H1 (cell line): ENCODE results near the gene WDR35. TPM values are rescaled to one million over a fixed set of nuclear protein-coding genes. Genes with fewer than 3 reads are reported as not detected.

Experiments used
- CTCF ChIA-PET: fragments of 300-600 bp; sonication (Branson Sonifier 250); formaldehyde crosslinking; loops from one replicate; lab custom pipeline; 2021; ENCODE audit not compliant: partially characterized antibody; lab: Charles Lee
- POLR2A ChIA-PET: fragments of 300-600 bp; sonication (Branson Sonifier 250); formaldehyde crosslinking; loops from one replicate; lab custom pipeline; 2021; ENCODE audit warnings: inconsistent platforms; ENCODE audit not compliant: partially characterized antibody; lab: Charles Lee
- DNase-seq, 2 experiments: peaks; one replicate each; pipeline versions ENCODE4 v3.0.0 to v3.0.0-alpha.2; 2010 to 2022; ENCODE audit warnings: low spot score in 2 of 2, low read depth in 1 of 2, mixed read lengths in 1 of 2
- FAIRE-seq: peaks from 2 replicates; lab custom pipeline; 2011; peaks lifted over from hg19 to GRCh38; lab: Jason Lieb, UNC
- H2AFZ ChIP-seq: 2 replicates; pipeline ENCODE4 v1.8.1; 2012; ENCODE audit warnings: low read length, inconsistent platforms
- H2AK5ac ChIP-seq: 2 replicates; pipeline ENCODE4 v1.6.1; 2013; ENCODE audit warnings: low read depth, low read length
- H2BK120ac ChIP-seq: replicated peaks from 2 replicates; pipeline ENCODE3; 2013; ENCODE audit warnings: low read depth, low read length, inconsistent platforms
- H2BK12ac ChIP-seq: 2 replicates; pipeline ENCODE4 v1.6.1; 2013; ENCODE audit warnings: low read depth, low read length
- H2BK15ac ChIP-seq: 2 replicates; pipeline ENCODE4 v1.6.1; 2013; ENCODE audit warnings: low read length
- H2BK20ac ChIP-seq: 2 replicates; pipeline ENCODE4 v1.6.1; 2013; ENCODE audit warnings: low read length
- H2BK5ac ChIP-seq: 2 replicates; pipeline ENCODE4 v1.6.1; 2013; ENCODE audit warnings: low read depth, low read length
- H3K14ac ChIP-seq: 2 replicates; pipeline ENCODE4 v1.6.1; 2013; ENCODE audit warnings: inconsistent platforms; ENCODE audit not compliant: insufficient read length
- H3K18ac ChIP-seq: 2 replicates; pipeline ENCODE4 v1.6.1; 2013; ENCODE audit warnings: low read length; ENCODE audit errors: extremely low read depth
- H3K23ac ChIP-seq: 2 replicates; pipeline ENCODE4 v1.6.1; 2013; ENCODE audit warnings: inconsistent platforms; ENCODE audit not compliant: insufficient read length
- H3K23me2 ChIP-seq: 2 replicates; pipeline ENCODE4 v1.6.1; 2013; ENCODE audit warnings: low read depth, low read length
- H3K27ac ChIP-seq: 2 replicates; pipeline ENCODE4 v1.6.1; 2011; ENCODE audit warnings: low read depth, low read length, inconsistent platforms
- H3K27me3 ChIP-seq, 4 experiments: replicated peaks in 1 of 4; 1 replicate in 1 of 4; 2 replicates in 3 of 4; pipeline versions ENCODE4 v1.6.1 to v1.8.1; 2011 to 2013; ENCODE audit warnings: low read length in 3 of 4, mild to moderate bottlenecking in 3 of 4, inconsistent platforms in 2 of 4, mixed read lengths in 2 of 4, moderate library complexity in 1 of 4; ENCODE audit not compliant: control insufficient read depth in 3 of 4, insufficient read depth in 3 of 4; ENCODE audit errors: extremely low read depth in 1 of 4
- H3K36me3 ChIP-seq, 4 experiments: 2 replicates each; pipeline versions ENCODE4 v1.6.1 to v1.8.1; 2011 to 2013; ENCODE audit warnings: mild to moderate bottlenecking in 4 of 4, low read length in 3 of 4, moderate library complexity in 2 of 4, control low read depth in 1 of 4, inconsistent platforms in 1 of 4; ENCODE audit not compliant: insufficient read depth in 4 of 4, control insufficient read depth in 2 of 4
- H3K4ac ChIP-seq: replicated peaks from 2 replicates; pipeline ENCODE3; 2013; ENCODE audit warnings: low read length, low read depth, mixed read lengths, inconsistent platforms; ENCODE audit not compliant: insufficient read length
- H3K4me1 ChIP-seq, 4 experiments: replicated peaks in 1 of 4; 1 replicate in 1 of 4; 2 replicates in 3 of 4; pipeline versions ENCODE4 v1.6.1 to v1.8.1; 2011 to 2013; ENCODE audit warnings: low read length in 3 of 4, inconsistent platforms in 2 of 4, mixed read lengths in 1 of 4; ENCODE audit not compliant: insufficient read depth in 4 of 4, control insufficient read depth in 3 of 4
- H3K4me2 ChIP-seq, 2 experiments: 2 replicates each; pipeline versions ENCODE4 v1.6.1 to v1.8.1; 2011 to 2013; ENCODE audit warnings: low read depth in 2 of 2, low read length in 2 of 2, control low read depth in 1 of 2, inconsistent platforms in 1 of 2, mild to moderate bottlenecking in 1 of 2; ENCODE audit not compliant: insufficient read depth in 1 of 2
- H3K4me3 ChIP-seq, 4 experiments: fragments of 200-600, 300-600 bp in 1 of 4; sonication (generic), shearing (Covaris generic), sonication (Bioruptor Twin) in 1 of 4; 2 replicates each; pipeline versions ENCODE4 v1.5.1 to v1.8.1; 2011 to 2016; ENCODE audit warnings: low read length in 4 of 4, low read depth in 3 of 4, control low read depth in 2 of 4, inconsistent platforms in 2 of 4, mild to moderate bottlenecking in 2 of 4, mixed read lengths in 1 of 4, moderate library complexity in 1 of 4; ENCODE audit not compliant: insufficient read depth in 2 of 4; ENCODE audit errors: extremely low read depth in 1 of 4
- H3K56ac ChIP-seq: replicated peaks from 2 replicates; pipeline ENCODE3; 2013; ENCODE audit warnings: low read depth, mild to moderate bottlenecking, mixed read lengths, low read length, inconsistent platforms; ENCODE audit not compliant: insufficient read length
- H3K79me1 ChIP-seq: 2 replicates; pipeline ENCODE4 v1.6.1; 2013; ENCODE audit warnings: low read depth, low read length, control low read depth
- H3K79me2 ChIP-seq, 2 experiments: 2 replicates each; pipeline versions ENCODE4 v1.6.1 to v1.8.1; 2012 to 2013; ENCODE audit warnings: low read length in 2 of 2, mild to moderate bottlenecking in 2 of 2, inconsistent platforms in 1 of 2; ENCODE audit not compliant: insufficient read depth in 2 of 2, control insufficient read depth in 1 of 2
- H3K9ac ChIP-seq, 4 experiments: replicated peaks in 1 of 4; 1 replicate in 1 of 4; 2 replicates in 3 of 4; pipeline versions ENCODE4 v1.6.1 to v1.8.1; 2011 to 2013; ENCODE audit warnings: low read depth in 3 of 4, low read length in 3 of 4, control low read depth in 2 of 4, mild to moderate bottlenecking in 2 of 4, moderate library complexity in 2 of 4, inconsistent platforms in 1 of 4; ENCODE audit errors: extremely low read depth in 1 of 4
- H3K9me3 ChIP-seq, 2 experiments: 2 replicates each; pipeline versions ENCODE4 v1.6.1 to v1.8.1; 2012 to 2013; ENCODE audit warnings: mild to moderate bottlenecking in 2 of 2, moderate library complexity in 2 of 2, control low read depth in 1 of 2, inconsistent platforms in 1 of 2, low read depth in 1 of 2, low read length in 1 of 2, mixed read lengths in 1 of 2; ENCODE audit not compliant: insufficient read depth in 2 of 2
- H4K20me1 ChIP-seq, 2 experiments: replicated peaks in 1 of 2; 2 replicates each; pipeline versions ENCODE3 to v1.8.1; 2011 to 2013; ENCODE audit warnings: inconsistent platforms in 2 of 2, low read length in 2 of 2, mild to moderate bottlenecking in 1 of 2; ENCODE audit not compliant: insufficient read depth in 2 of 2, control insufficient read depth in 1 of 2
- H4K5ac ChIP-seq: 2 replicates; pipeline ENCODE4 v1.6.1; 2013; ENCODE audit warnings: low read length, low read depth, mixed read lengths, inconsistent platforms; ENCODE audit not compliant: insufficient read length
- H4K8ac ChIP-seq: 2 replicates; pipeline ENCODE4 v1.8.0; 2013; ENCODE audit warnings: mild to moderate bottlenecking, moderate library complexity, low read length, inconsistent platforms; ENCODE audit not compliant: insufficient read depth; ENCODE audit errors: extremely low read depth
- H4K91ac ChIP-seq: replicated peaks from 2 replicates; pipeline ENCODE3; 2013; ENCODE audit warnings: low read length, mixed read lengths, inconsistent platforms; ENCODE audit not compliant: insufficient read length
- ASH2L ChIP-seq: fragments of 200-600, 300-600 bp; sonication (generic); IDR thresholded peaks from one replicate; pipeline ENCODE4 v1.7.1; 2017; ENCODE audit warnings: low read length
- BRCA1 ChIP-seq: IDR thresholded peaks from 2 replicates; pipeline ENCODE4 v1.6.1; 2012; ENCODE audit warnings: low read depth, low read length, improper control_type of control experiment
- CREB1 ChIP-seq: IDR thresholded peaks from 2 replicates; pipeline ENCODE4 v1.6.1; 2012; ENCODE audit warnings: inconsistent platforms
- HDAC6 ChIP-seq: IDR thresholded peaks from one replicate; pipeline ENCODE4 v1.7.1; 2012; ENCODE audit warnings: low read depth, mild to moderate bottlenecking, inconsistent platforms, low read length, moderate library complexity
- JUND ChIP-seq: IDR thresholded peaks from 2 replicates; pipeline ENCODE4 v1.6.1; 2011; ENCODE audit warnings: mild to moderate bottlenecking, improper control_type of control experiment, low read length
- NRF1 ChIP-seq: IDR thresholded peaks from 2 replicates; pipeline ENCODE4 v1.6.1; 2011; ENCODE audit warnings: mild to moderate bottlenecking, low read depth, low read length, improper control_type of control experiment
- SIN3A ChIP-seq, 2 experiments: IDR thresholded peaks in 1 of 2; conservative IDR thresholded peaks in 1 of 2; 2 replicates each; pipeline ENCODE4 v1.6.1; 2011 to 2012; ENCODE audit warnings: low read length in 2 of 2, improper control_type of control experiment in 1 of 2, low read depth in 1 of 2, mild to moderate bottlenecking in 1 of 2
- SP1 ChIP-seq: IDR thresholded peaks from 2 replicates; pipeline ENCODE4 v1.6.1; 2011; ENCODE audit warnings: low read depth, low read length
- TEAD4 ChIP-seq: IDR thresholded peaks from 2 replicates; pipeline ENCODE4 v1.6.1; 2012; ENCODE audit warnings: low read depth, low read length, inconsistent platforms, mixed read lengths
- WGBS, 2 experiments: shearing (Covaris generic) in 1 of 2; methylation state at CpG; one replicate each; pipeline versions ENCODE4 v1.1.6 to v1.1.7; 2013 to 2015; ENCODE audit warnings: low lambda C conversion rate in 2 of 2, mixed read lengths in 2 of 2, inconsistent platforms in 1 of 2, low coverage in 1 of 2, missing lambda C conversion rate in 1 of 2; ENCODE audit not compliant: insufficient replicate concordance in 2 of 2, insufficient coverage in 1 of 2, insufficient read length in 1 of 2; ENCODE audit errors: extremely low coverage in 1 of 2, missing lambda C conversion rate in 1 of 2; 5-methylcytosine and 5-hydroxymethylcytosine counted together
- polyA plus RNA-seq, 7 experiments: library from polyadenylated mRNA; depleted of rRNA in 3 of 7; stranded (reverse) in 5 of 7; unstranded in 2 of 7; fragments of >200 nt in 5 of 7; fragments of 200-250 nt in 2 of 7; gene quantifications; 1 replicate in 5 of 7; 2 replicates in 1 of 7; 4 replicates in 1 of 7; pipeline versions ENCODE4 v1.2.1 to v1.2.3, GENCODE V29; 2011 to 2013; ENCODE audit warnings: missing spikeins in 2 of 7, mixed read lengths in 2 of 7
- total RNA-seq: library from RNA; stranded (reverse); fragmentation: NEBNext Ultra II Directional; extraction: Animal tissue kit (Norgen Biotek cat#: 25700); gene quantifications from 2 replicates; pipeline ENCODE4 v1.2.1, GENCODE V29; 2021

The WDR35 gene
- total and polyA plus RNA-seq, 2 of the 8 experiments (the other 6 are each of a cell fraction or from before 2014, with no cell fraction given) = 9.0 to 25.5 TPM

DNA sequence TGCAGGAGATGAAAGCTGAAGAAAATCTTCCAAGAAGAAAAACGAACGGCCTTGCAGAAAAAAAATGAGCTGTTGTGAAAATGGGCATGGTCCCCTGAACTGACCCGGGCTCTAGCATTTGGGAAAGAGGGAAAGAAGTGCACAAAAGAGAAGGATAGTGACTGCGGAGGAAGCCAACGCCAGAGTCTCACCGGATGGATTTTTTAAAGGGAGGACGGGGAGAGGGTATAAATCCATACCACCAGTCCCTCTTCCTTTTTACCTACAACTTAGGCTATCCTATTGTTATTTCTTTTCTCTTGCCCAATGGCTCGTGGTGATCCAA, 601 bp downstream of the WDR35 start:
- Histone ChIP-seq H3K36me3 (peaks cover 0 to 17% (median 5%) of the 10 kb centered on the region in 4 experiments; a peak in 3 of 8 replicates), H2AK5ac (no peak overlapping the region), H4K5ac (no peak overlapping the region), H3K4me2 (peak overlapping the region; percentile 91 to 92), H3K23me2 (peaks cover 9% of the 10 kb centered on the region), H2BK5ac (0 out of 2 replicates have a peak overlapping the region, but pooled peaks have one; percentile 20), H3K9ac (peak overlapping the region; percentile 69 to 73 (median 72)), H2BK15ac (no peak overlapping the region), H3K79me2 (peaks cover 3 to 38% of the 10 kb centered on the region in 2 experiments; a peak in 3 of 4 replicates), H3K14ac (no peak overlapping the region), H3K23ac (no peak overlapping the region), H3K27ac (peak overlapping the region; percentile 56; the same call in 1 of the 2 replicates), H3K9me3 (no peaks in the 10 kb centered on the region), H4K91ac (no peak overlapping the region), H3K27me3 (no peaks in the 10 kb centered on the region), H2AFZ (peak overlapping the region; percentile 83), H4K8ac (no peak overlapping the region), H3K4me1 (peaks cover 0 to 2% (median under 1%) of the 10 kb centered on the region in 4 experiments; a peak in 3 of 7 replicates), H2BK120ac (no peak overlapping the region), H3K79me1 (peaks cover 5% of the 10 kb centered on the region), H2BK12ac (no peak overlapping the region), H2BK20ac (no peak overlapping the region), H4K20me1 (peaks cover 0 to 2% of the 10 kb centered on the region in 2 experiments), H3K56ac (no peak overlapping the region), H3K18ac (no peak overlapping the region; the same call in 1 of the 2 replicates), H3K4me3 (peak overlapping the region; percentile 79 to 94 (median 85)), H3K4ac (no peak overlapping the region)
- WGBS, 2 experiments = 1% methylated on average over 7 of the region's 8 CpGs; no CpG with 5 or more reads in 1 of the 2 experiments
- FAIRE-seq (no peak), DNase-seq (no peak)
- ChIA-PET CTCF (interaction anchor here (0.6 to 2.7 kb wide), 7 partner anchors 9 to 362 kb away, joined by 3 to 19 read pairs (median 5); no protein-coding TSS in a partner anchor), POLR2A (interaction anchor here (1.2 to 2.2 kb wide), 4 partner anchors 10 to 24 kb away, joined by 3 to 7 read pairs (median 6); partner anchors contain the start of gene MATN3)
- TF ChIP-seq ASH2L (no peak), HDAC6 (no peak), TEAD4 (no peak), SP1 (no peak), BRCA1 (no peak), NRF1 (no peak), CREB1 (no peak), SIN3A (conservative IDR thresholded peaks at IDR 0.05 in 1 of 2, IDR thresholded peaks at IDR 0.05 in 1 of 2; ENCODE audit: low read depth in 1 of 2, low read length in 2 of 2) (no peak), JUND (no peak)
